ENCODE measurements around the gene NOXRED1.

Gene NOXRED1

GRCh38 chr14:77423423-77423822 lies at the start of gene NOXRED1:
Gene NOXRED1 (minus strand): TSS chr14:77423523. CDS start chr14:77422889, 634 bp downstream.
- peaks cover 22% of the 10 kb centered on the region for H3K9me3 Mint-ChIP-seq
- H3K4me1 Mint-ChIP-seq (ENCODE audit: low read depth) = no peaks in the 10 kb centered on the region
- peaks cover 90% of the 10 kb centered on the region for H3K36me3 Mint-ChIP-seq (ENCODE audit: low read depth)
- H3K27me3 Mint-ChIP-seq = no peaks in the 10 kb centered on the region
- no peak within 1 kb of the TSS for H3K4me3 Mint-ChIP-seq
- intact Hi-C loops (cut with micrococcal nuclease) = no loop called here
- H3K27ac Mint-ChIP-seq = no peak within 1 kb of the TSS

- Mint-ChIP-seq H3K9me3 (no peaks in the 10 kb centered on the region), H3K36me3 (ENCODE audit: low read depth) (peaks cover 42% of the 10 kb centered on the region), H3K4me3 (no peak overlapping the region), H3K27ac (no peak overlapping the region), H3K27me3 (no peaks in the 10 kb centered on the region), H3K4me1 (ENCODE audit: low read depth) (no peaks in the 10 kb centered on the region)
- intact Hi-C loops (cut with micrococcal nuclease) = no loop called here
These were observed 47.0 kb upstream of the NOXRED1 start for GRCh38 chr14:77470224-77470870.

- Mint-ChIP-seq H3K4me3 (no peak overlapping the region), H3K27me3 (no peaks in the 10 kb centered on the region), H3K9me3 (no peaks in the 10 kb centered on the region), H3K36me3 (ENCODE audit: low read depth) (peaks cover 51% of the 10 kb centered on the region), H3K27ac (no peak overlapping the region), H3K4me1 (ENCODE audit: low read depth) (no peaks in the 10 kb centered on the region)
- intact Hi-C loops (cut with micrococcal nuclease) = no loop called here
These were observed 46.2 kb upstream of the NOXRED1 start for GRCh38 chr14:77469539-77469938.

DNA sequence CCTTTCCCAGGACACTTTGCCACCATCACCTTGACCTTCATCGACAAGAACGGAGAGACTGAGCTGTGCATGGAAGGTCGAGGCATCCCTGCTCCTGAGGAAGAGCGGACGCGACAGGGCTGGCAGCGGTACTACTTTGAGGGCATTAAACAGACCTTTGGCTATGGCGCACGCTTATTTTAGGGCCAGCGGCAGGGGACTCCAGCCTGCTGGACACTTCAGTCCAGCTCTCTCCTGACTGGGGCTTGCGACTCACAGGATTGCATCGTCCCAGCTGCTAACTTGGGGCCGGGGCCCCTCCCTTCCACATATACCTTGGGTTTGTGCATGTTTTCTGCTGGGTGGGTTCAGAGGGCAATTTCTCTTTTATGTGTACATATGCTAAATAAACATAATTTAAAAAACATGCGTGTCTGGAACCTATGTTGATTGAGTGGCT lies 45.8 kb upstream of the NOXRED1 start:
- Mint-ChIP-seq H3K4me1 (ENCODE audit: low read depth) (no peaks in the 10 kb centered on the region), H3K9me3 (no peaks in the 10 kb centered on the region), H3K4me3 (no peak overlapping the region), H3K27ac (no peak overlapping the region), H3K27me3 (no peaks in the 10 kb centered on the region), H3K36me3 (ENCODE audit: low read depth) (peaks cover 55% of the 10 kb centered on the region)
- intact Hi-C loops (cut with micrococcal nuclease) = no loop called here

GRCh38 chr14:77467801-77468200 lies 44.5 kb upstream of the NOXRED1 start:
- Mint-ChIP-seq H3K9me3 (no peaks in the 10 kb centered on the region), H3K4me3 (no peak overlapping the region), H3K36me3 (ENCODE audit: low read depth) (peaks cover 68% of the 10 kb centered on the region), H3K27me3 (no peaks in the 10 kb centered on the region), H3K27ac (no peak overlapping the region), H3K4me1 (ENCODE audit: low read depth) (no peaks in the 10 kb centered on the region)
- intact Hi-C loops (cut with micrococcal nuclease) = no loop called here

DNA sequence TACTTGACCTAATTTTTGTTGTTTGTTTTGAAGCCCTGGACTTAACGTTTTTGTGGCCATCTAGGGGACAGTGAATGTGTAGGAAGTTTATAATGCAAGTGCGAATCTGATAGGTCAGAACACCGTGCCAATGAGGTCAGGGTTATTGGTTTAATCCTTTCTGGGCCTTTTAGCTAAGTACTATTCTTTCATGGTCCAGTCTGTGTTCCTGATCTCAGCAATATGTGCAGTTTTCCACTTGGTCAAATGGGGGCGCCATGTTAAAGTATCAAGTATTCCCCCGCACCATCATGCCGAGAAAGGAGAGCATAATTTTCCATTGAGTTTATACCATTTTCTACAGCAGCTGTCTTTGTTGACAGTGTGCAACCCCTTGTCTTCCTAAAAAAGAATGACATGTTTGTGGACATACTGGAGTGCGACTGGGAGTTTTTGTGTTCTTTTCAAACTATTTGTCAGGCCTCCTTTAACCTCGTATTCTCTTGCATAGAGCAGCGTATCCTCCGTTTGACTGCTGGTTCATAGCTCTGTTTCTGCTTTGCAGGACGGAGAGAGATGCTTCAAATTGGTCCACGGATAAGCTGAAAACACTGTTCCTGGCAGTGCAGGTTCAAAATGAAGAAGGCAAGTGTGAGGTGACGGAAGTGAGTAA lies 35.9 kb upstream of the NOXRED1 start:
- Mint-ChIP-seq H3K4me1 (ENCODE audit: low read depth) (peaks cover 23% of the 10 kb centered on the region), H3K4me3 (peak overlapping the region; percentile 100), H3K27ac (peak overlapping the region; percentile 98), H3K36me3 (ENCODE audit: low read depth) (peaks cover 72% of the 10 kb centered on the region), H3K9me3 (no peaks in the 10 kb centered on the region), H3K27me3 (no peaks in the 10 kb centered on the region)
- intact Hi-C loops (cut with micrococcal nuclease) = no loop called here

DNA sequence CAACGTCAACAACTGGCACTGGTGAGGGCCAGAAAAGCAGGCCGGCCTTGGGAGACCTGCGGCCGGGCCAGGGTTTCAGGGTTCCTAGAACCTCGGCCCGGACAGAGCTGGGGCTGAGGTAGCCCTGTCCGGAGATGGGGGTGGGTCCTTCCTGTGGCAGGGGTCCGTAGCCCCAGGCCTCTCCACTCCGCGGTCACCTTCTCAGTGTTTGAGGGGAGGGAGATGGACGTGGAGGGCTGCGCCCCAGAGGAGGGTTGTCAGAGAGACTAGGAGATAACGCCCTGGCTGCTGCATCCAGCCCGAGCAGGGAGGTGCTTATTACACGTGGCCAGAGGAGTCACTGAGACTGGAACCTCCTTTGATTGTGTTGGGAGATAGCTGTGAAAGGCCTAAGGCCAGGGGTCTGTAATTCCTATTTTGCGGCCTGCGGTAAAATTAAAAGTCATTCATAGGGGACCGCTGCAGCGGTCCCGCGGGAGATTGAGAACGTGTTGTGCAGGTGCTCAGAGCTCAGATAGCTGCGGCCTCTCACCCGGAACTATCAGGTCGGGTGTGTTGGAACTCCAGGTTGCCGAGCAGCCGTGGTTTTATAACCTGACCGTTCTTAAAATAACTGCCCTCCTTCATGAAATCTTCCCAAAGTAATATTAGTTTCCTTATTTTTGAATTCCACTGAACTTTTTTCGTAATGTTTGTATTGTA lies 35.1 kb upstream of the NOXRED1 start:
- intact Hi-C loops (cut with micrococcal nuclease) = no loop called here
- Mint-ChIP-seq H3K4me3 (peak overlapping the region; percentile 100), H3K36me3 (ENCODE audit: low read depth) (peaks cover 65% of the 10 kb centered on the region), H3K27ac (peak overlapping the region; percentile 98), H3K27me3 (no peaks in the 10 kb centered on the region), H3K4me1 (ENCODE audit: low read depth) (peaks cover 23% of the 10 kb centered on the region), H3K9me3 (no peaks in the 10 kb centered on the region)

DNA sequence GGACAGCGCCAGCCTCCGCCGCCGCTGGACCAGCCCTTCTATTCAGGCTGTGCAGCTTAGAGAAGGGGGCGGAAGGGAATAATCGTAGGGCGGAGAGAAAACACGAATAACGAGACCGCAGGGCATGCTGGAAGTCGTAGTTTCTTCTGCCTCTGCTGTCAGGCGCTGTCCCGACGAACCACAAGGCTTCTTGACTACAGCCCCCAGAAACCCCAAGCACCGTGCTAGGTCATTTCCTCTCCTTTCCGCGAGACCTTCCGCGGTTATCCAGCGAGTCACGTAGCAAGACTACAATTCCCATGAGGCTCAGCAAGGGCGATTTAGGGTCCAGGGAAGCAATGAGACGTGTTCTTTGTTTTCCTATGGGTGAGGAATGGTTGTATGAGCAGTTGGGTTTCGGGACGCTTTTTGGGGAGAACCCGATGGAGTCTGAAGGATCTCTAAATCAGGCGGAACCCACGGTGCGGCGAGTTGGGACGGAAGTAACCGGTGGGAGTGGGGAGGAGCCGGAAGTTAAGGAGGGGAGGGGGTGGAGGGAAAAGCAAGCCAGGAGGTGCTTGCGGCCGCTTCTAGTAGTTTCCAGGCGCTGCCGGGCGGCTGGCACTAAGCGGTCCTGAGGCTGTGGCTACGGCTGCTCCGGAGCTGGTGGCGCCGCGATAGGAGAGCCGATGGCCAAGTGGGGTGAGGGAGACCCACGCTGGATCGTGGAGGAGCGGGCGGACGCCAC lies 34.4 kb upstream of the NOXRED1 start, which contains the start of the genes AHSA1 and VIPAS39:
AHSA1 (plus strand) TSS at position 572 of the 727 bp plus-strand sequence; CDS start at position 669, 97 bp downstream.
VIPAS39 (minus strand) TSS at position 80 of the 727 bp plus-strand sequence. CDS start 3,499 bp downstream, outside the sequence.
- Mint-ChIP-seq H3K4me3 (peak within 1 kb of the TSS; percentile 100), H3K9me3 (no peaks in the 10 kb centered on the region), H3K36me3 (ENCODE audit: low read depth) (peaks cover 65% of the 10 kb centered on the region), H3K27me3 (no peaks in the 10 kb centered on the region), H3K4me1 (ENCODE audit: low read depth) (peaks cover 23% of the 10 kb centered on the region), H3K27ac (peak within 1 kb of the TSS; percentile 98)
- intact Hi-C loops (cut with micrococcal nuclease) = loop anchor here (1.0 kb wide), 4 partner anchors 80 to 251 kb away; partner anchors contain the start of genes ALKBH1, POMT2, SAMD15 and SLIRP

DNA sequence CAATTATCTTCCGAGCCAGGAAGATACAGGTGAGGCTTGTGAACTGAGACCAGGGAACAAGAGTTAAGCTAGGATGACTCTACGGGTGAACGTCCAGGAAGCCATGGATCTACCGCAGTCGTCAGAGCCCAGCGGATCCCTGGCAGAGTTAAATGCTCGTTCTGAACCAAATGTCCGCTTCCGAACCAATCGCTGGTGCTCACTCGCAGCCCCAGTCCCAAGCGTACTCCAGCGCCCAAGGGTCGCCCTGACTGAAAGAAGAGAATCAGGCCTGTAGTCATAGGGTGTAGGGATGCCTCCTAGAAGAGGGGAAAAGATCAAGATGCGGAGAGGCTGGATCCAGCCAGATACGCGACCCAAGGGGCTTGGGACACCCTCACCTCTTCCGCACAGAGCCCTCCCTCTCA lies 33.8 kb upstream of the NOXRED1 start:
- Mint-ChIP-seq H3K4me3 (peak overlapping the region; percentile 100), H3K27me3 (no peaks in the 10 kb centered on the region), H3K9me3 (no peaks in the 10 kb centered on the region), H3K4me1 (ENCODE audit: low read depth) (peaks cover 23% of the 10 kb centered on the region), H3K27ac (peak overlapping the region; percentile 98), H3K36me3 (ENCODE audit: low read depth) (peaks cover 65% of the 10 kb centered on the region)
- intact Hi-C loops (cut with micrococcal nuclease) = loop anchor here (1.0 kb wide), 4 partner anchors 80 to 251 kb away; partner anchors contain the start of genes ALKBH1, POMT2, SAMD15 and SLIRP

GRCh38 chr14:77455966-77456640 lies 32.8 kb upstream of the NOXRED1 start:
- peaks cover 23% of the 10 kb centered on the region for H3K4me1 Mint-ChIP-seq (ENCODE audit: low read depth)
- intact Hi-C loops (cut with micrococcal nuclease) = no loop called here

DNA sequence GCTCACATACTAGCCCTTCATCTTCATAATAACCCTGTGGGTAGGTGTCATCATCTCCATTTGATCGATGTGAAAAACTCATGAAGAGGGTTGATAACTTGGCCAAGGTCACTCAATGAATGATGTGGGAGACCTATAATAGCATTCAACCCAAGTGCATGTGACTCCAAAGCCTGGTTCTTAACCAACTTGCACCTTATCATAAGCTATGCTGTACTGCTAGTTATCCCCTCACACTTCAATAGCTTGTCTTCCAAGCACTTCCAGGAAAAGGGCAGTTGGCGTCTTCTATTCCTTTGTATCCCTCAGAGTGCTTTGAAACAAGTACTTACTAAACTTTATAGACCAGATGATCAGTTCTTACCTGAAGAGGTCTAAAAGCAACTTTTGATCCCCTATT lies 18.9 kb upstream of the NOXRED1 start:
- no peaks in the 10 kb centered on the region for H3K9me3 Mint-ChIP-seq
- H3K4me3 Mint-ChIP-seq = no peak overlapping the region
- H3K27me3 Mint-ChIP-seq = no peaks in the 10 kb centered on the region
- H3K36me3 Mint-ChIP-seq (ENCODE audit: low read depth) = peaks cover 83% of the 10 kb centered on the region
- no peaks in the 10 kb centered on the region for H3K4me1 Mint-ChIP-seq (ENCODE audit: low read depth)
- H3K27ac Mint-ChIP-seq = no peak overlapping the region
- intact Hi-C loops (cut with micrococcal nuclease) = no loop called here

More at GRCh38 chr14:77455966-77456640, 32.8 kb upstream of the NOXRED1 start:
- H3K36me3 Mint-ChIP-seq (ENCODE audit: low read depth) = peaks cover 65% of the 10 kb centered on the region
- peak overlapping the region; percentile 100 for H3K4me3 Mint-ChIP-seq
- H3K27me3 Mint-ChIP-seq = no peaks in the 10 kb centered on the region
- H3K27ac Mint-ChIP-seq = no peak overlapping the region
- H3K9me3 Mint-ChIP-seq = no peaks in the 10 kb centered on the region

DNA sequence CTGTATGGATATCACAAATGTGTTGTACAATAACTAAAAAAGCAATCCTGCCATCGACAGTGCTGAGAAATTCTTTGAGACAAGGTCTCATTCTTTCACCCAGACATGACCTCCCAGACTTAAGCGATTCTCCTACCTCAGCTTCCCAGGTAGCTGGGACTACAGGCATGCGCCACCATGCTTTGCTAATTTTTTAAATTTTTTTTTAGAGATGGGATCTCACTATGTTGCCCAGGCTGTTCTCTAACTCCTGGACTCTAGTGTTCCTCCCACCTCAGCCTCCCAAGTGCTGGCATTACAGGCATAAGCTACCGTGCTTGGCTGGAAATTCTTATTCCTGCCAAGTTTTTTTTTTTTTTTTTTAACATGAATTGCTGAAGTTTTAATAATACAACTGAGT lies 16.5 kb upstream of the NOXRED1 start:
- Mint-ChIP-seq H3K27ac (no peak overlapping the region), H3K4me3 (no peak overlapping the region), H3K9me3 (no peaks in the 10 kb centered on the region), H3K36me3 (ENCODE audit: low read depth) (peaks cover 90% of the 10 kb centered on the region), H3K27me3 (no peaks in the 10 kb centered on the region), H3K4me1 (ENCODE audit: low read depth) (no peaks in the 10 kb centered on the region)
- intact Hi-C loops (cut with micrococcal nuclease) = loop anchor here (10.0 kb wide), 1 partner anchor 295 kb away; no protein-coding TSS in a partner anchor

GRCh38 chr14:77438596-77438995 lies 15.3 kb upstream of the NOXRED1 start:
- Mint-ChIP-seq H3K4me1 (ENCODE audit: low read depth) (no peaks in the 10 kb centered on the region), H3K36me3 (ENCODE audit: low read depth) (peaks cover 90% of the 10 kb centered on the region), H3K27ac (no peak overlapping the region), H3K9me3 (no peaks in the 10 kb centered on the region), H3K4me3 (no peak overlapping the region), H3K27me3 (no peaks in the 10 kb centered on the region)
- intact Hi-C loops (cut with micrococcal nuclease) = loop anchor here (10.0 kb wide), 1 partner anchor 296 kb away; no protein-coding TSS in a partner anchor
